ENCODE results near the gene SLCO2A1.

DNA sequence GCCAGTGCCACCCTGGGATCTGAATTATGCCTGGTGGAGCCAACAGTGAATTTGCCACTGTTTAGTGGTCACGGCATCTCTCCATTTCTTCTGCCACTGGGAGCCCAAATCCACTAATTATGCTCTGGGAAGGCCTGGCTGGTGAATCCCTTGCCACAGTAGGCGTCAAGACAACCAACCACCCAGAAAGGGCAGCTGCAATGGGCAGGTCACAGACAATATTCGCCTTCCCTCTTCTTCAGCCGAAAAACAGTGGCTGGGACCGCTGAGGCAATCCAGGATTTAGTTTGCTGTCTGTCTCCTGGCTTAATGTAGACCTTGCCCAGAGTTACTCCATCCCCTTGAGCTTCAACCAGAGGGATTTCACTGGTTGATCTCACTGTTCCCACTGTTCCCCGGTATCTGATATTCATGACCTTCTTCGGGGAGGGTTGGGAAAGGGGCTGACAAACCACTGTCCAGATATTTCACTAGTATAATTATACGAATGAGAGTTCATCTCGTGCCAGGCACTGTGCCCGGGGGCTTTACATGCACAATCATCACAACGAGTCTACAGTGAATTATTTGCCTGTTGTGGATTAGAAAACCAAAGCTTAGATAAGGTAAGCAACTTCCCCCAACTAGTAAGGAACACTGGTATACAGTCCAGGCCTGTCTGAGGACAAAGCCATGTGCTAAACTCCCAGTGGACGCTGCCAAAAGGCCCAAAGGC lies 84.2 kb downstream of the SLCO2A1 start:
- TF ChIP-seq REST (IDR thresholded peaks at IDR 0.05; ENCODE audit: unreplicated experiment) (no peak), CTCF (conservative IDR thresholded peaks at IDR 0.05; ENCODE audit: low read depth in 2 of 2) (no peak)

All from GM23338 (cell line).